ENCODE measurements around the gene OTULINL. TPM values are rescaled to one million over a fixed set of nuclear protein-coding genes. Genes with fewer than 3 reads are reported as not detected.
A peak's percentile ranks its signal among the peaks of the same experiment; 100 is the strongest.

OTULINL gene
- total RNA-seq, 2 experiments from 2014 or later: 12.2 to 12.3 TPM

DNA sequence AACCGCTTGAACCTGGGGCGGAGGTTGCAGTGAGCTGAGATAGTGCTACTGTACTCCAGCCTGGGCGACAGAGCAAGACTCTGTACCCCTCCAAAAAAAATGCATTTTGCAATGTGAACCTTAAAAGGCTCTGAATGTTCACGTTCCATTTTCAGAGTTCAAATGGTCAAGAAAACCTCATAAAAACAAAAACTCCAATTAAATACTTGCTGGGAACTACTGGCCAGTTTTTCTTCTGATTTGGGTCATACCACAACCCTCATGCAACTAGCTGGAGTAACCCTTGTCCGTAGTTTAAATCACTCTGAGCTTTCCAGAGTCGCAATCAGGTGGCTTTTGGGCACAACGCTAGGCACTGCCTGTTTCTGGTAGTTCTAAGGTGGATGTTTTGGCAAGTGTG is 2.3 kb upstream of the OTULINL start:
- no peak for DNase-seq
- no peaks in the 10 kb centered on the region for H3K36me3 Mint-ChIP-seq
- ChIA-PET POLR2A (no interaction called here), CTCF (interaction anchor here (0.7 to 3.6 kb wide), 3 partner anchors 12 to 215 kb away, joined by 3 to 17 read pairs (median 4); no protein-coding TSS in a partner anchor)
- peaks cover 9% of the 10 kb centered on the region for H3K27me3 Mint-ChIP-seq
- no peak overlapping the region for H3K4me3 Mint-ChIP-seq
- H3K27ac Mint-ChIP-seq: no peak overlapping the region
- H3K9me3 Mint-ChIP-seq: no peaks in the 10 kb centered on the region
- intact Hi-C loops (cut with micrococcal nuclease): no loop called here
- peaks cover 15% of the 10 kb centered on the region for H3K4me1 Mint-ChIP-seq (ENCODE audit: low read depth)

GRCh38 chr5:14579731-14580397 is 1.7 kb upstream of the OTULINL start:
- intact Hi-C loops (cut with micrococcal nuclease): loop anchor here (5.0 kb wide), 4 partner anchors 67 to 1887 kb away; partner anchors contain the start of genes TRIO and ZNF622

DNA sequence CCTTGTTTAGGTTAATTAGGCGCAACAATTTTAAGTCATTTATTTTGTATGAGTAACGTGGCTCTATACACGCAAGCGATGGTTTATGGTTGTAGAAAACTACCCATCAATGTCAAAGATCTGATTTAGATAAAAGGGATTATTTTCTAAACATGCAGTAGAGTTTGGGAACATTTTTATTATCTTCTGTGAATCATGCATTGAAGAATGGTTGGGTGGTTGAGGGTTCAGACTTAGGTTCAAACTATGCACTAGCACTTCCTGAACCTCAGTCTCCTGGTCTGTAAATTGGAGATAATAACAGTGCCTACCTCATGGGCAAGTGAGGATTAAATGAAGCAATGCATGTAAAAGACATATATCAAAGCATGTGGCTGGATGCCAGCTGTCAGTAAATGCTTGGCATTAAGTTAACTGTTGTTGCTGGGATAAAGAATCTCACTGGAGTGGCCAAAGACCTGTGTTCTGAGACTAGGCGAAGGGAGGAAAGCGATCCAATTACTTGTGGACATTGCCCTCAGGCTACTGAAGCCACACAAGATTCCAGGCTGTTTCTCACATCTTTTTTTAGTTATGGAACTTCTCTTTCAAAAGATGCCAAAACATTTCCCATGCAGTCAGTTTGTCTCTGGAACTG is 1.1 kb upstream of the OTULINL start:
- ChIA-PET CTCF (interaction anchor here (2.0 to 3.6 kb wide), 2 partner anchors 68 to 216 kb away, joined by 4 to 17 read pairs; no protein-coding TSS in a partner anchor), POLR2A (no interaction called here)
- no peak overlapping the region for H3K27ac Mint-ChIP-seq
- H3K36me3 Mint-ChIP-seq: no peaks in the 10 kb centered on the region
- H3K4me3 Mint-ChIP-seq: peak overlapping the region; percentile 60
- H3K9me3 Mint-ChIP-seq: no peaks in the 10 kb centered on the region
- DNase-seq: no peak
- H3K27me3 Mint-ChIP-seq: peaks cover 9% of the 10 kb centered on the region
- intact Hi-C loops (cut with micrococcal nuclease): loop anchor here (5.0 kb wide), 4 partner anchors 67 to 1887 kb away; partner anchors contain the start of genes TRIO and ZNF622
- H3K4me1 Mint-ChIP-seq (ENCODE audit: low read depth): peaks cover 24% of the 10 kb centered on the region

More at GRCh38 chr5:14579731-14580397, 1.7 kb upstream of the OTULINL start:
- Mint-ChIP-seq H3K4me1 (ENCODE audit: low read depth) (peaks cover 21% of the 10 kb centered on the region), H3K9me3 (no peaks in the 10 kb centered on the region), H3K36me3 (no peaks in the 10 kb centered on the region), H3K27ac (no peak overlapping the region), H3K4me3 (no peak overlapping the region), H3K27me3 (peaks cover 9% of the 10 kb centered on the region)
- no peak for DNase-seq
- CTCF ChIA-PET: interaction anchor here (0.7 to 3.6 kb wide), 3 partner anchors 12 to 215 kb away, joined by 3 to 17 read pairs (median 4); no protein-coding TSS in a partner anchor
- POLR2A ChIA-PET: no interaction called here

- Mint-ChIP-seq H3K4me1 (ENCODE audit: low read depth) (peaks cover 32% of the 10 kb centered on the region), H3K4me3 (peak overlapping the region; percentile 77)
- POLR2A ChIA-PET: interaction anchor here (0.7 to 2.2 kb wide), 5 partner anchors 10 to 168 kb away, joined by 3 to 17 read pairs (median 4); partner anchors contain the start of gene OTULIN
These were observed 552 bp downstream of the OTULINL start for GRCh38 chr5:14581891-14582796.

DNA sequence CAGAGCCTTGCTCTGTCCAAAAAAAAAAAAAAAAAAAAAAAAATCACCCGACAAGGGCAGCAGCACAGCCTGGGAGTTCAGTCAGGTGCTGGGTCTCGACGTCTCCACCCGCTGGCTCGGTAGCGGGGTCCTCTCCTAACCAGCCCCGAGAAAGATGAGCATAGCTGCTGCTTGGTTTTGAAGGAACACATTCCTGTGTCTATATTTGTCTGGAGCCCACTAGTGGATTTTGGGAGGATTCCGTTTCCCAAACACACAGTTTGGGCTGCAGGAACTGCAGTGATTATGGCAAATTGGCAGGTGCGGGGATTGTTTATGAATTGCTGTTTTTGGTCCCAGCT is 1.2 kb downstream of the OTULINL start:
- Mint-ChIP-seq H3K4me3 (peak overlapping the region; percentile 77), H3K27ac (no peak overlapping the region), H3K9me3 (no peaks in the 10 kb centered on the region), H3K27me3 (peaks cover 9% of the 10 kb centered on the region), H3K4me1 (ENCODE audit: low read depth) (peaks cover 37% of the 10 kb centered on the region), H3K36me3 (no peaks in the 10 kb centered on the region)
- intact Hi-C loops (cut with micrococcal nuclease): loop anchor here (1.0 to 5.0 kb wide), 8 partner anchors 13 to 1885 kb away; partner anchors contain the start of genes ANKH, OTULIN, TRIO and ZNF622
- ChIA-PET POLR2A (interaction anchor here (0.7 to 2.2 kb wide), 5 partner anchors 10 to 168 kb away, joined by 3 to 17 read pairs (median 4); partner anchors contain the start of gene OTULIN), CTCF (interaction anchor here (0.7 to 1.6 kb wide), 8 partner anchors 9 to 313 kb away, joined by 3 to 13 read pairs (median 5); no protein-coding TSS in a partner anchor)
- no peak for DNase-seq

More at GRCh38 chr5:14581891-14582796, 552 bp downstream of the OTULINL start:
- Mint-ChIP-seq H3K27me3 (peaks cover 9% of the 10 kb centered on the region), H3K36me3 (no peaks in the 10 kb centered on the region), H3K27ac (no peak overlapping the region), H3K9me3 (no peaks in the 10 kb centered on the region)
- peak; percentile 88 for DNase-seq
- intact Hi-C loops (cut with micrococcal nuclease): loop anchor here (1.0 to 5.0 kb wide), 8 partner anchors 13 to 1885 kb away; partner anchors contain the start of genes ANKH, OTULIN, TRIO and ZNF622
- CTCF ChIA-PET: interaction anchor here (0.6 to 1.6 kb wide), 10 partner anchors 10 to 312 kb away, joined by 3 to 13 read pairs (median 4); no protein-coding TSS in a partner anchor

GRCh38 chr5:14584848-14585247 is 3.3 kb downstream of the OTULINL start:
- CTCF ChIA-PET: interaction anchor here (0.6 kb wide), 1 partner anchor 27 kb away, joined by 3 read pairs; no protein-coding TSS in a partner anchor
- intact Hi-C loops (cut with micrococcal nuclease): loop anchor here (5.0 kb wide), 4 partner anchors 62 to 1882 kb away; partner anchors contain the start of genes TRIO and ZNF622
- H3K36me3 Mint-ChIP-seq: no peaks in the 10 kb centered on the region
- DNase-seq: no peak
- H3K27me3 Mint-ChIP-seq: peaks cover 2% of the 10 kb centered on the region
- H3K27ac Mint-ChIP-seq: no peak overlapping the region
- no peak overlapping the region for H3K4me3 Mint-ChIP-seq
- POLR2A ChIA-PET: interaction anchor here (0.6 to 1.5 kb wide), 3 partner anchors 9 to 79 kb away, joined by 3 read pairs; partner anchors contain the start of gene OTULIN
- no peaks in the 10 kb centered on the region for H3K9me3 Mint-ChIP-seq
- H3K4me1 Mint-ChIP-seq (ENCODE audit: low read depth): peaks cover 50% of the 10 kb centered on the region

DNA sequence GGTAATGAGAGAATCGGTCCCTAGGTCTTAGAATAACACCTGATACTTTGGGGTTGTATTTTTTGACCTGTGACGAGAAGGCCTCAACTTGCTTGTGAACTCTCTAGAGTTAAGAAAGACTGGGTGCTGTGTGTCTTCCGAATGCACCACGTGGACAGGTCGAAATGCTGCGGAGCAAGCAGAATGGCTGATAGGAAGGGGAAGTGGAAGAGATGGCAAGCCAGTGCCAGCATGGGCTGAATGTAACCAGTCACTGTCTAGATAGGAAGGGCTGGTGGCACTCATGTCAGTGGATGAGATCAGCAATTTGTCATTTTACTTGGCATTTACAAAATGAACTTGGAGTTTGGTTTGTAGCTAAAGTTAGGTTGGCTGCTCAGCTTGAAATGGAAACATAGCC is 5.6 kb downstream of the OTULINL start:
- POLR2A ChIA-PET: no interaction called here
- CTCF ChIA-PET: no interaction called here
- DNase-seq: no peak
- Mint-ChIP-seq H3K4me3 (no peak overlapping the region), H3K9me3 (no peaks in the 10 kb centered on the region), H3K27me3 (no peaks in the 10 kb centered on the region), H3K4me1 (ENCODE audit: low read depth) (peaks cover 64% of the 10 kb centered on the region), H3K27ac (no peak overlapping the region), H3K36me3 (no peaks in the 10 kb centered on the region)
- intact Hi-C loops (cut with micrococcal nuclease): no loop called here

GRCh38 chr5:14588145-14588544 is 6.6 kb downstream of the OTULINL start:
- POLR2A ChIA-PET: no interaction called here
- H3K4me3 Mint-ChIP-seq: no peak overlapping the region
- no peaks in the 10 kb centered on the region for H3K9me3 Mint-ChIP-seq
- CTCF ChIA-PET: no interaction called here
- no peak overlapping the region for H3K27ac Mint-ChIP-seq
- H3K4me1 Mint-ChIP-seq (ENCODE audit: low read depth): peaks cover 69% of the 10 kb centered on the region
- H3K36me3 Mint-ChIP-seq: no peaks in the 10 kb centered on the region
- H3K27me3 Mint-ChIP-seq: no peaks in the 10 kb centered on the region
- no peak for DNase-seq
- intact Hi-C loops (cut with micrococcal nuclease): no loop called here

GRCh38 chr5:14588758-14589543 is 7.4 kb downstream of the OTULINL start:
- intact Hi-C loops (cut with micrococcal nuclease): no loop called here
- Mint-ChIP-seq H3K27me3 (no peaks in the 10 kb centered on the region), H3K27ac (no peak overlapping the region), H3K9me3 (no peaks in the 10 kb centered on the region), H3K36me3 (no peaks in the 10 kb centered on the region), H3K4me1 (ENCODE audit: low read depth) (peaks cover 71% of the 10 kb centered on the region), H3K4me3 (no peak overlapping the region)
- no peak for DNase-seq
- ChIA-PET POLR2A (no interaction called here), CTCF (interaction anchor here (1.1 kb wide), 1 partner anchor 9 kb away, joined by 3 read pairs; no protein-coding TSS in a partner anchor)

GRCh38 chr5:14590949-14591348 is 9.4 kb downstream of the OTULINL start:
- no peaks in the 10 kb centered on the region for H3K27me3 Mint-ChIP-seq
- no peak overlapping the region for H3K4me3 Mint-ChIP-seq
- intact Hi-C loops (cut with micrococcal nuclease): loop anchor here (10.0 kb wide), 3 partner anchors 224 to 404 kb away; no protein-coding TSS in a partner anchor
- H3K9me3 Mint-ChIP-seq: no peaks in the 10 kb centered on the region
- CTCF ChIA-PET: no interaction called here
- no peak for DNase-seq
- H3K4me1 Mint-ChIP-seq (ENCODE audit: low read depth): peaks cover 78% of the 10 kb centered on the region
- H3K36me3 Mint-ChIP-seq: no peaks in the 10 kb centered on the region
- no peak overlapping the region for H3K27ac Mint-ChIP-seq
- POLR2A ChIA-PET: interaction anchor here (3.4 kb wide), 1 partner anchor 9 kb away, joined by 17 read pairs; the partner anchor contains the start of gene OTULINL

Data from activated CD4-positive, alpha-beta memory T cell treated with anti-CD3 and anti-CD28 coated beads for 36 hours (primary cell).